Subcutaneous abdominal adipose tissue (tissue), 5 donors: ENCODE data around the gene CHIC2.
A peak's percentile ranks its signal among the peaks of the same experiment; 100 is the strongest.

Experiments used
- H3K27ac ChIP-seq: one replicate; pipeline ENCODE4 v1.7.0; 2013; ENCODE audit warnings: low read depth, mild to moderate bottlenecking, inconsistent platforms, low read length, moderate library complexity
- H3K27me3 ChIP-seq, 5 donors: one replicate each; pipeline ENCODE4 v1.7.0; 2013; ENCODE audit warnings: low read length in 5 of 5, inconsistent platforms in 1 of 5; ENCODE audit not compliant: control insufficient read depth in 5 of 5, insufficient read depth in 4 of 5
- H3K36me3 ChIP-seq, 5 donors: one replicate each; pipeline ENCODE4 v1.7.0; 2013; ENCODE audit warnings: low read length in 5 of 5; ENCODE audit not compliant: control insufficient read depth in 5 of 5, insufficient read depth in 5 of 5
- H3K4me1 ChIP-seq, 5 donors: one replicate each; pipeline ENCODE4 v1.7.0; 2013; ENCODE audit warnings: low read length in 5 of 5, mild to moderate bottlenecking in 3 of 5, moderate library complexity in 1 of 5; ENCODE audit not compliant: control insufficient read depth in 5 of 5, insufficient read depth in 5 of 5
- H3K4me3 ChIP-seq, 5 donors: one replicate each; pipeline ENCODE4 v1.7.0; 2013; ENCODE audit warnings: low read length in 5 of 5, low read depth in 1 of 5
- H3K9ac ChIP-seq, 5 donors: one replicate each; pipeline ENCODE4 v1.7.0; 2013; ENCODE audit warnings: low read length in 5 of 5, mild to moderate bottlenecking in 4 of 5, moderate library complexity in 3 of 5
- H3K9me3 ChIP-seq, 5 donors: one replicate each; pipeline ENCODE4 v1.7.0; 2013; ENCODE audit warnings: low read length in 5 of 5; ENCODE audit not compliant: control insufficient read depth in 5 of 5
- donor health status: healthy.
- donor health status: healthy.
- donor health status: healthy.
- donor health status: healthy.
- donor health status: healthy.

Gene CHIC2

GRCh38 chr4:54093324-54094240, 29.2 kb upstream of the CHIC2 start:
- no peaks in the 10 kb centered on the region for H3K36me3 ChIP-seq
- H3K4me1 ChIP-seq: peaks cover 0 to 22% (median 16%) of the 10 kb centered on the region in 5 donors
- H3K27ac ChIP-seq: no peak overlapping the region
- H3K27me3 ChIP-seq: peaks cover 13 to 66% (median 50%) of the 10 kb centered on the region in 5 donors
- H3K9me3 ChIP-seq: no peaks in the 10 kb centered on the region
- no peak overlapping the region for H3K9ac ChIP-seq
- no peak overlapping the region for H3K4me3 ChIP-seq

GRCh38 chr4:54092405-54093323, 28.3 kb upstream of the CHIC2 start:
- H3K27me3 ChIP-seq: peaks cover 11 to 57% (median 41%) of the 10 kb centered on the region in 5 donors
- peak overlapping the region in 2 of 5 donors; percentile 29 to 66 for H3K9ac ChIP-seq
- peaks cover 0 to 22% (median 16%) of the 10 kb centered on the region in 5 donors for H3K4me1 ChIP-seq
- peak overlapping the region; percentile 58 to 90 (median 82) for H3K4me3 ChIP-seq
- no peaks in the 10 kb centered on the region for H3K9me3 ChIP-seq
- H3K36me3 ChIP-seq: no peaks in the 10 kb centered on the region
- H3K27ac ChIP-seq: no peak overlapping the region

GRCh38 chr4:54091637-54092404, 27.4 kb upstream of the CHIC2 start:
- H3K27me3 ChIP-seq: peaks cover 8 to 49% (median 33%) of the 10 kb centered on the region in 5 donors
- H3K9me3 ChIP-seq: no peaks in the 10 kb centered on the region
- H3K27ac ChIP-seq: no peak overlapping the region
- no peaks in the 10 kb centered on the region for H3K36me3 ChIP-seq
- H3K4me1 ChIP-seq: peaks cover 0 to 22% (median 16%) of the 10 kb centered on the region in 5 donors
- peak overlapping the region in 3 of 5 donors; percentile 3 to 66 (median 29) for H3K9ac ChIP-seq
- peak overlapping the region; percentile 58 to 90 (median 82) for H3K4me3 ChIP-seq

GRCh38 chr4:54090804-54091623, 26.6 kb upstream of the CHIC2 start:
- Histone ChIP-seq H3K27me3 (peaks cover 8 to 44% (median 25%) of the 10 kb centered on the region in 5 donors), H3K36me3 (no peaks in the 10 kb centered on the region), H3K9ac (peak overlapping the region in 2 of 5 donors; percentile 3 to 66), H3K4me1 (peaks cover 0 to 22% (median 16%) of the 10 kb centered on the region in 5 donors), H3K4me3 (peak overlapping the region; percentile 58 to 90 (median 82)), H3K9me3 (no peaks in the 10 kb centered on the region), H3K27ac (no peak overlapping the region)

GRCh38 chr4:54090404-54090803, 26.0 kb upstream of the CHIC2 start:
- H3K27ac ChIP-seq: no peak overlapping the region
- peaks cover 8 to 40% (median 19%) of the 10 kb centered on the region in 5 donors for H3K27me3 ChIP-seq
- H3K9ac ChIP-seq: no peak overlapping the region
- H3K36me3 ChIP-seq: no peaks in the 10 kb centered on the region
- H3K4me1 ChIP-seq: peaks cover 0 to 22% (median 16%) of the 10 kb centered on the region in 5 donors
- H3K4me3 ChIP-seq: no peak overlapping the region
- no peaks in the 10 kb centered on the region for H3K9me3 ChIP-seq

- Histone ChIP-seq H3K4me1 (peaks cover 0 to 22% (median 16%) of the 10 kb centered on the region in 5 donors), H3K36me3 (no peaks in the 10 kb centered on the region), H3K27me3 (peaks cover 3 to 34% (median 14%) of the 10 kb centered on the region in 5 donors), H3K9ac (no peak overlapping the region), H3K27ac (no peak overlapping the region), H3K9me3 (no peaks in the 10 kb centered on the region), H3K4me3 (no peak overlapping the region)
Observed at GRCh38 chr4:54089875-54090274, 25.5 kb upstream of the CHIC2 start.

GRCh38 chr4:54085284-54085683, 20.9 kb upstream of the CHIC2 start:
- Histone ChIP-seq H3K27ac (no peak overlapping the region), H3K27me3 (no peaks in the 10 kb centered on the region), H3K36me3 (no peaks in the 10 kb centered on the region), H3K4me3 (no peak overlapping the region), H3K4me1 (no peaks in the 10 kb centered on the region), H3K9ac (no peak overlapping the region), H3K9me3 (no peaks in the 10 kb centered on the region)

- H3K9ac ChIP-seq: no peak overlapping the region
- no peaks in the 10 kb centered on the region for H3K27me3 ChIP-seq
- H3K4me1 ChIP-seq: no peaks in the 10 kb centered on the region
- no peaks in the 10 kb centered on the region for H3K9me3 ChIP-seq
- H3K4me3 ChIP-seq: no peak overlapping the region
- H3K27ac ChIP-seq: no peak overlapping the region
- no peaks in the 10 kb centered on the region for H3K36me3 ChIP-seq
Observed at GRCh38 chr4:54082168-54082567, 17.8 kb upstream of the CHIC2 start.

GRCh38 chr4:54077812-54078211, 13.4 kb upstream of the CHIC2 start:
- H3K9me3 ChIP-seq: no peaks in the 10 kb centered on the region
- no peak overlapping the region for H3K4me3 ChIP-seq
- no peak overlapping the region for H3K27ac ChIP-seq
- no peak overlapping the region for H3K9ac ChIP-seq
- no peaks in the 10 kb centered on the region for H3K36me3 ChIP-seq
- H3K27me3 ChIP-seq: no peaks in the 10 kb centered on the region
- H3K4me1 ChIP-seq: no peaks in the 10 kb centered on the region
